Body of pancreas (tissue), 4 donors: ENCODE data around the gene TMEM115. TPM values are rescaled to one million over a fixed set of nuclear protein-coding genes. Genes with fewer than 3 reads are reported as not detected.
A peak's percentile ranks its signal among the peaks of the same experiment; 100 is the strongest.

Experiments
- ATAC-seq: fragments of 150-250 bp; one replicate; pipeline ENCODE4 v1.9.1; 2016
- DNase-seq, 4 donors: peaks; one replicate each; pipeline ENCODE4 v3.0.0-alpha.2; 2019
- H3K27ac ChIP-seq, 4 donors: fragments of 200-600 bp; sonication (generic); 1 replicate in 3 of 4; 2 replicates in 1 of 4; pipeline versions ENCODE4 v1.5.1 to v1.6.1; 2016 to 2019; ENCODE audit warnings: mild to moderate bottlenecking in 1 of 4, mixed read lengths in 1 of 4, moderate library complexity in 1 of 4
- H3K27me3 ChIP-seq, 2 donors: fragments of 200-600 bp; sonication (generic); one replicate each; pipeline ENCODE4 v1.6.0; 2016; ENCODE audit warnings: mild to moderate bottlenecking in 1 of 2
- H3K36me3 ChIP-seq, 2 donors: fragments of 200-600 bp; sonication (generic); replicated peaks in 1 of 2; 2 replicates each; pipeline ENCODE4 v1.5.1; 2016; ENCODE audit warnings: low read depth in 2 of 2; ENCODE audit not compliant: insufficient read depth in 1 of 2
- H3K4me1 ChIP-seq: fragments of 200-600 bp; sonication (generic); one replicate; pipeline ENCODE4 v1.6.0; 2016
- H3K4me3 ChIP-seq, 2 donors: fragments of 200-600 bp; sonication (generic); 1 replicate in 1 of 2; 2 replicates in 1 of 2; pipeline ENCODE4 v1.5.1; 2016 to 2019
- H3K9me3 ChIP-seq, 3 donors: fragments of 200-600 bp; sonication (generic); 1 replicate in 2 of 3; 2 replicates in 1 of 3; pipeline ENCODE4 v1.5.1; 2016
- CTCF ChIP-seq, 7 experiments: fragments of 450-650 bp in 4 of 7; fragments of 200-600 bp in 3 of 7; sonication (generic) in 3 of 7; IDR thresholded peaks; one replicate each; pipeline ENCODE4 v1.5.1; 2016 to 2019; ENCODE audit warnings: antibody characterized with exemption in 7 of 7
- POLR2A ChIP-seq, 3 donors: fragments of 450-650 bp; IDR thresholded peaks; one replicate each; pipeline ENCODE4 v1.6.1; 2016; ENCODE audit warnings: antibody characterized with exemption in 3 of 3, mild to moderate bottlenecking in 2 of 3
- WGBS, 2 donors: methylation state at CpG; one replicate each; pipeline ENCODE4 v1.1.5; 2017; 5-methylcytosine and 5-hydroxymethylcytosine counted together
- intact Hi-C: fragments of 100-400 bp; cut with DNase I; formaldehyde crosslinking; loops from one replicate; pipeline ENCODE4 v1.15.1; 2023
- total RNA-seq, 2 donors: library from RNA; depleted of rRNA; stranded (reverse); fragments of >200 nt; gene quantifications; one replicate each; pipeline ENCODE4 v1.1.0, GENCODE V29; 2016

The TMEM115 gene
- total RNA-seq, 2 donors from 2014 or later, result 39.4 to 54.1 TPM

- peak overlapping the region; percentile 30 to 99 (median 94) for H3K27ac ChIP-seq
- WGBS, 2 donors, result 58 to 69% methylated on average over 5 of the region's 5 CpGs
- no peak overlapping the region for H3K4me3 ChIP-seq
- TF ChIP-seq POLR2A (IDR thresholded peaks at IDR 0.05), result no peak
- TF ChIP-seq CTCF (IDR thresholded peaks at IDR 0.05), result no peak
- peaks cover 48% of the 10 kb centered on the region for H3K4me1 ChIP-seq
- H3K36me3 ChIP-seq, result peaks cover 7 to 23% of the 10 kb centered on the region in 2 donors
- H3K27me3 ChIP-seq, result no peaks in the 10 kb centered on the region
- no peak for ATAC-seq
- intact Hi-C loops, result no loop called here
- DNase-seq, result no peak
- H3K9me3 ChIP-seq, result no peaks in the 10 kb centered on the region
Measured at GRCh38 chr3:50334339-50335075, 24.8 kb downstream of the TMEM115 start.

- Histone ChIP-seq H3K9me3 (no peaks in the 10 kb centered on the region), H3K36me3 (peaks cover 7 to 23% of the 10 kb centered on the region in 2 donors), H3K4me3 (no peak overlapping the region), H3K4me1 (peaks cover 53% of the 10 kb centered on the region), H3K27me3 (no peaks in the 10 kb centered on the region), H3K27ac (peak overlapping the region; percentile 30 to 99 (median 94))
- ATAC-seq, result no peak
- WGBS, 2 donors, result 58 to 64% methylated on average over 12 of the region's 12 CpGs
- intact Hi-C loops, result no loop called here
- no peak for DNase-seq
- TF ChIP-seq POLR2A (IDR thresholded peaks at IDR 0.05) (peak in 2 of 3 donors; percentile 13 to 19), CTCF (IDR thresholded peaks at IDR 0.05) (no peak)
Measured at GRCh38 chr3:50333744-50334328, 25.5 kb downstream of the TMEM115 start.

GRCh38 chr3:50331364-50331907 lies 27.9 kb downstream of the TMEM115 start:
- H3K4me1 ChIP-seq, result peaks cover 59% of the 10 kb centered on the region
- H3K27ac ChIP-seq, result no peak overlapping the region
- ATAC-seq (no peak), DNase-seq (no peak)
- intact Hi-C loops, result no loop called here
- H3K9me3 ChIP-seq, result no peaks in the 10 kb centered on the region
- H3K36me3 ChIP-seq, result peaks cover 7 to 23% of the 10 kb centered on the region in 2 donors
- no peak overlapping the region for H3K4me3 ChIP-seq
- WGBS, 2 donors, result 93 to 97% methylated on average over 6 to 19 of the region's 19 CpGs
- H3K27me3 ChIP-seq, result no peaks in the 10 kb centered on the region
- TF ChIP-seq CTCF (IDR thresholded peaks at IDR 0.05), result no peak
- TF ChIP-seq POLR2A (IDR thresholded peaks at IDR 0.05), result no peak

GRCh38 chr3:50330330-50330729 lies 29.0 kb downstream of the TMEM115 start:
- H3K4me1 ChIP-seq, result peaks cover 55% of the 10 kb centered on the region
- H3K9me3 ChIP-seq, result no peaks in the 10 kb centered on the region

More at GRCh38 chr3:50330330-50330729, 29.0 kb downstream of the TMEM115 start:
- ATAC-seq (no peak), DNase-seq (no peak)
- Histone ChIP-seq H3K36me3 (peaks cover 7 to 23% of the 10 kb centered on the region in 2 donors), H3K27me3 (no peaks in the 10 kb centered on the region), H3K4me3 (no peak overlapping the region), H3K27ac (no peak overlapping the region)
- intact Hi-C loops, result no loop called here
- WGBS, 2 donors, result 91 to 95% methylated on average over 4 to 10 of the region's 10 CpGs
- TF ChIP-seq POLR2A (IDR thresholded peaks at IDR 0.05), result no peak
- TF ChIP-seq CTCF (IDR thresholded peaks at IDR 0.05), result no peak
